Loucy (cell line): ENCODE measurements around the gene TRPM3.

Experiments
- CTCF ChIP-seq: fragments of 200-600 bp; sonication (generic); conservative IDR thresholded peaks from 2 replicates; pipeline ENCODE4 v1.5.1; 2014; ENCODE audit warnings: mild to moderate bottlenecking, antibody characterized with exemption, low read length
- EZH2phosphoT487 ChIP-seq: fragments of 200-600 bp; IDR thresholded peaks from 2 replicates; pipeline ENCODE4 v1.6.1; 2018; ENCODE audit warnings: antibody characterized with exemption, mild to moderate bottlenecking, moderate library complexity, borderline replicate concordance

GRCh38 chr9:71096421-71097108 lies 24.9 kb downstream of the TRPM3 start:
- TF ChIP-seq CTCF (no peak), EZH2phosphoT487 (no peak)
